HCEC 1CT (cell line): ENCODE data around the gene APBB1IP.

ENCODE experiments used
- DNase-seq: peaks from one replicate; pipeline ENCODE4 v3.0.0-alpha.2; 2017

Gene APBB1IP

GRCh38 chr10:26509307-26509706 lies 71.2 kb downstream of the APBB1IP start:
- DNase-seq = no peak

DNA sequence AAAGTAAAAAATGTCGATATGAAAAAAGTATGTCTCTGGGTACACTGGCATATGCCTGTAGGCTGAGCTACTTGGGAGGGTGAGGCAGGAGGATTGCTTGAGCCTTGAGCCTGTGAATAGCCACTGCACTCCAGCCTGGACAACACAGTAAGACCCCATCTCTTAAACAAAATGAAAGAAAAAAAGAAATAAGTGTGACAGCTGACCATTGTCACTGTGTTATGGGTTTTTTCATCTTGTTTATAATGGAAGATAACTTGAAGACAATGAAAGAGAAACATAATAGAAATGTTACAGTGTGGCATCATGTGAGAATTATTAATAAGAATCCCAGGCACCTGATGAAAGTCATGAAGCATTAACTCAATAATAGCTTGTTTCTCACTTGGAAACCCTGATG lies 75.0 kb downstream of the APBB1IP start:
- DNase-seq = no peak

GRCh38 chr10:26516540-26517101 lies 78.5 kb downstream of the APBB1IP start:
- no peak for DNase-seq

DNA sequence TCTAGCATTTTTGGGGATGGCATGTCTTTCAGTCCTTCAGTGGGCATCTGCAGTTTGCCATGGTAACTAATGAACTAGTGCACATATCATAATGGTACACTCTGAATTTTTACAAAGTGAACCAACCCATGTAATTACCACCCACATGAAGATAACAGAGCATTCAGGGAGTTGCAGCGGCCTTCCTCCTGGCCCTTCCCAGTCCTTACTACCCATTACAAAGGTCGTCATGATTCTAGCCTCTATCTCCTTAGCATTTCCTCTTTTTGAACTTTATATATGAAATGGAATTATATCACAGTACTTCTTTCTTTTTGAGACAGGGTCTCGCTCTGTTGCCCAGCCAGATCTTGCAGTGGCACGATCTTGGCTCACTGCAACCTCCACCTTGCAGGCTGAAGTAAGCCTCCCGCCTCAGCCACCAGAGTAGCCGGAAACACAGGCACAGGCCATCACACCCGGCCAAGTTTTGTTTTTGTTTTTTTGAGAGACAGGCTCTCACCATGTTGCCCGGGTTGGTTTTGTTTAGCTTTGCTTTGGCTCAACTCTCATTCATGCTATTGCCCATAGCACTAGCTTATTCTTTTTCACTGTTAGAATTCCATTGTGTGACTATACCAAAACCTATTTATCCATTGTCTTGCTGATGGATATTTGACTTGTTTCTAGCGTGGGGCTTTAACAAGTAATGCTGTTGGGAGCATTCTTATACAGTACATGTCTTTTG lies 79.2 kb downstream of the APBB1IP start:
- no peak for DNase-seq

DNA sequence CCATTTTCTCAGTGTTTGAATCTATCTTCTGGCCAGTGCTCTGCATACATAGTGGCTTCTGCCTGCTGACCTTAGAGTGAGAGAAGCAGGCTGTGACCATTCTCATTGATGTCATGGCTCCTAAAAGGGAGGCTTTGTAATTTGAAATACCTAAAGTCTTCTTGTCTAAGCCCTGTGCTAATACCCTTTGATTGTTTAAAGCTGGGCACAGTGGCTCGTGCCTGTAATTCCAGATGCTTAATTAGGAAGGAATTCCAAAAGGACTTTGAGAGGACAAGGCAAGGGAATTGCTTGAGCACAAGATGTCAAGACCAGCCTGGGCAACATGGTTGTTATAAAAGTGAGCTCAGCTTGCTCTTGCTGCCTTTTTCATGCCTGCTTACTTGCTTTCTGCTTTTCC lies 81.7 kb downstream of the APBB1IP start:
- DNase-seq = no peak

- no peak for DNase-seq
Observed at GRCh38 chr10:26520575-26520974, 82.4 kb downstream of the APBB1IP start.

DNA sequence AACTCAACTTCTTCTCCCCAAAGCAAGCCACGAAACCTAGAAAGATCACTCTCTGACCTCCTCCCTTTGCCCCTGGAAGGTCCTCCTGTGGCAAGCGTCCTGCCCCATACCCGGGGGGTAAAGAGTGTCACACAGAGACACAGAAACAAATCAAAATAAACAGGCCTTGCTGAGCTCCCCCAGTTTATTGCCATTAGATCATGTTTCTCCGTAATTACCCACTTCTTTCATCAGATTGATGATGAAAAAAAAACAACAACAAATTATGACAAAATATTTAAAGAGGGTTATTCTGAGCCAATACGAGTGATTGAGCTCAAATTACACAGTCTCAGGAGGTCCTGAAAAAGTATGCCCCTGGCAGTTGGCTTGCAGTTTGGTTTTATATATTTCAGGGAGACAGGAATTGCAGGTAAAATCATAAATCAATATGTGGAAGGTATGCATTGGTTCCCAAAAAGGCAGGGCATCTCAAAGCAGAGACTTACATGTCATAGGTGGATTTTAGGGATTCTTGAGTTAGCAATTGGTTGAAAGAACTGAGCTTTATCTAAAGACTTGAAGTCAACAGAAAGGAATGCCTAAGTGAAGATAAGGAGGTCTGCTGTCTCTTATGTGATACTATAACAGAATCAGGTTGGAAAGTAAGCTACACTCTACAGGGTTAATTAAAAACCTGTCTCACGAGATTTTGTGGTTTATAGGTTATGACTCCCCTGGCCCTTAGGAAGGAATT lies 86.2 kb downstream of the APBB1IP start:
- no peak for DNase-seq

GRCh38 chr10:26525586-26525985 lies 87.4 kb downstream of the APBB1IP start:
- DNase-seq = no peak

GRCh38 chr10:26527018-26527417 lies 88.9 kb downstream of the APBB1IP start:
- no peak for DNase-seq

DNA sequence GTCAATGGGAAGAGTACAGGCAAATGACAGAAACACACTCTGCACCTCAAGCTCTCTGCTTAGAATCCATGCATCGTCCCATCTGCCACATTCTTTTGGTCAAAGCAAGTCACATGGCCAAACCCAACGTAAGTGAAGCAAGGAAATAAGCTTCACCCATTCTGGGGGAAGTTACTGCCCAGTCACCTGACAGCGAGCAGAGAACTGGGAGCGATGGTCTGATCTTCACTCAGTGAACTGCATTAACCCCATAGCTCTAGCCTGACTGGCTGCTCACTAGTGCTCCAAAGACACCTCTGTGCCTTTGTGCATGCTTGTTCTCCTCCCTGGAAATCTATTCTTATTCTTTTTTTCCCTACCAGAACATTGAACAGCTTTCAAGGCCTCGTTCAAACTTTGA lies 89.9 kb downstream of the APBB1IP start:
- DNase-seq = no peak

- no peak for DNase-seq
Observed at GRCh38 chr10:26528715-26529393, 90.7 kb downstream of the APBB1IP start.

DNA sequence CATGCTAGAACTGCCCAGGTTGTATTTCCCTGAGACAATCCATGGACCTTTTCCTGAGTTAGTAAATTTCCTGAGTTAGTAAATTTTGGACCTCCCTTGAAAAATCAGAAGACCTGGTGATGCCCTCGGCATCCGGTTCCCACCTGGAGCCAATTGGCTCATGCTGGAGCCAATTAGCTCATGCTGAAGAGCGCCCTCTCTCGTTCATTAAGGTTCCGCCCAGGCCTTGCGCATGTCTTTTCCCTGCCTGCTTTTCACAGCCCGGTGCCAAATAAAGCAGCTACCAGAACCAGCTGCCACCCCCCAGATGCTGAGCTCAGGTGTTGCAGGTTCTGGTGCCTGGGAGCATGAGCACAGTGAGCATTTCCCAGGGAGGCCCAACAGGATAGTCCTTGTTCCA lies 96.2 kb downstream of the APBB1IP start:
- DNase-seq = no peak

DNA sequence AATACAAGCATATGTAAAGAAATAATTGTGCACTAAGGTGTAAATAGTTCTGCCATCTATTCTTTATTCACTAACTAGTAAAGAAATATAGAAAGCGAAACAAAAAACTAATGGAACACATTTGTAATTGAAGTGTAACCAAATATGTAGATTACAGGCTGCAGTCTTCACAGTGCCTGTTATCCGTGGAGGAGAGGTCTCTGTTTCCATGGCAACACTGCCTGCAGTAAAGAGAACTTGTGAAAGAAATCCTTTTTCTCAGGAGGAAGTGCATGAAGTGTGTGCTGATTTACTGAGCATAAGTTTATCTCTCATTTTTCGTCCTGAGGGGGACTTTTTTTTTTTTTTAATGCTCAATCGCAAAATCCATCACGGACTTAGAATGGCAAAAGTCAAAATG lies 102.5 kb downstream of the APBB1IP start:
- no peak for DNase-seq

GRCh38 chr10:26543567-26544306 lies 105.6 kb downstream of the APBB1IP start:
- no peak for DNase-seq

DNA sequence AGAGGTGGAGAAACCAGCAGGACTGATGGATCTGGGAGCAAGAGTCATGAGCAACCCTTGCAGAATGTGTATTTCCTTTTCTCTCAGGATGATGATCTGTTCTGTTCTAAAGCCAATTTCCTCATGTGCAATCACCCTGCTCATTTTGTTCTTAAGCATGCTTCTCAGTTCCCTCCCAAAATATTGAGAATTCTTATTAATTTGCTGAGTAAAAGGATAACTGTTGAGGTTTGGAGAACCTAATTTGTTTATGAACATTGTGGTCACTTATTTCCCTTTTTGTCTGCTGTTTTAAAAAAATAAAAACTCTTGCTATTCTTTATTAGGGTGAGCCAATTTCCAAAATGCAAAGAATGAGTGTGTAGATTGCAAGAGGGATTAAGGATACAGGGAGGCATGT lies 106.8 kb downstream of the APBB1IP start:
- no peak for DNase-seq

- DNase-seq = no peak
Observed at GRCh38 chr10:26550774-26551526, 112.8 kb downstream of the APBB1IP start.

DNA sequence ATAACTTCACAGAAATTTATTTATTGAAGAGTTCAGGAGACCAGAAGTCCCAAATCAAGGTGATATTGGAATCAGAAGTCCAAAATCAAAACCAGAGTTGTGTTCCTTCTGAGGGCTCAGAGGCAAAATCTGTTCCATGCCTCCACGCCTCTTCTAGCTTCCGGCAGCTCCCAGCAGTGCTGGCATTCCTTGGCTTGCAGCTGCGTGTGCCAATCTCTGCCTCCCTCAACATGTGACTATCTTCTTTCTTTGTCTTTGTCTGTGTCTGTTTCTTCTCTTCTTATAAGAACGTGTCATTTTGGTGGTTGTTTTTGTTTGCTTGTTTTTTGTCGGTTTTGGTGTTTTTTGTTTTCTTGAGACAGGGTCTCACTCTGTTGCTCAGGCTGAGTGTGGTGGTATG lies 116.1 kb downstream of the APBB1IP start:
- no peak for DNase-seq

DNA sequence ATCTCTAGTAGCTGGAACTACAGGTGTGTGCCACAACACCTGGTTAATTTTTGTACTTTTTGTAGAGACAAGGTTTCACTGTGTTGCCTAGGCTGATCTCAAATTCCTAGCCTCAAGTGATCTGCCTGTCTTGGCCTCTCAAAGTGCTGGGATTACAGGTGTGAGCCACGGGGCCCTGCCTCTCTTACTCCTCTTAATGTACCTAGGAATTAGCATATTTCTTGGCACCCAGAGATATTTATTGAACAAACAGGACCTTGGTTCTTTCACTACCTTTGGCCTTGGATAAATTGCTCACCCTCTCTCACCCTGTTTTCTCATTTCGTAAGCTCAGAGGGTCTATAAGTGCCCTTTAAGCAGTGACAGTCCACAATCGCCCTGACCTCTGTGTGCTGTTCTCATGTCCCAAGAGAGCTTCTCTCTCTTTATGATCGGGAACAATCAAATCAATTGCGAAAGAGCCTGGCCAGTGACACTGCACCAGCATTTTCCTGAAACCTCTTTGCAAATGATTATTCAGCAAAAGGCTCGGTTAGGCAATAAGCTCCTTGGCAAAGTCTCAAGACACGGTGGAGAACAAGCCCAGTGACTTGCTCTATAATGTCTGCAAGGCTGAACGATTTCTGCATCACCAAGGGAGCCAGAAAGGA lies 117.7 kb downstream of the APBB1IP start:
- no peak for DNase-seq

DNA sequence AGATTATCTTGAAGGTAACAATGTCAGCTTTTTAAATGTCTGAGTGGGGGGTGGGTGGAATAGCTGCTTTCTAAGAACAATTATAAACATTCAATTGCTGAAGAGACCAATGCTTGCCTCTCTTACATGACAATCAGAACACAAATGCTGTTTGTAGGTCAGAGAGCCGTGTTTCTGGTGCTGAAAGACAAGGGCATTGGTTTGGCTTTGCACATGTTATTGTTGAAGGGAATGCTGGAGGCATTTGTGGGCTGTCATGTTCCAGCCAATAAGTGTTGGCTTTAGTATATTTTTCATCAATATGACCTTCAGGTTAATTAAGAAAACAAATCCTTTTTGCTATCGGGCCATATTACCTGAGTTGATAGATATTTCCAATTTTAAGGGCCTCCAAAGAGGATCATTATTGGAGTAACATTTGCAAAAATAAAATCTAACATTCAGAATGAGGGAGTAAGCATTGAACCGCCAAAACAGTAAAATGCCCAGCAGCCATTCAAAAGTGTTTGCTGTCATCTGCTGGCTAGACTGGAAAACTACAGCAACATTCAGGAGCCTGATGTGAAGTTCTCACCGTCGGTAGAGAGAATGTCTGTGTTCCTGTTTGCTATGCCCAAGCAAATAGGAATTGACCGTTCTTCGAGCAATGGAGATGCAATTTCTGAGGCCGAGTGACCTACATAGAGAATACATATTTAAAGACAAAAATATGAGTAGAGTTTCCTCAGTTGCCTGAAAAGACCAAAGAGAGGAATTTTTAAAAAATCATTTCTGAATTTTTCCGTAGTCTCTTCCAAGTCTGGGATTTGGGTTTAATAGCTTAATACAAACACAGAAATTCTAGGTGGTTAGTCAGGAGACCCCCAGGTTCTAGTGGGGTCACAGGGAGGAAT lies 118.9 kb downstream of the APBB1IP start:
- DNase-seq = peak; percentile 3

DNA sequence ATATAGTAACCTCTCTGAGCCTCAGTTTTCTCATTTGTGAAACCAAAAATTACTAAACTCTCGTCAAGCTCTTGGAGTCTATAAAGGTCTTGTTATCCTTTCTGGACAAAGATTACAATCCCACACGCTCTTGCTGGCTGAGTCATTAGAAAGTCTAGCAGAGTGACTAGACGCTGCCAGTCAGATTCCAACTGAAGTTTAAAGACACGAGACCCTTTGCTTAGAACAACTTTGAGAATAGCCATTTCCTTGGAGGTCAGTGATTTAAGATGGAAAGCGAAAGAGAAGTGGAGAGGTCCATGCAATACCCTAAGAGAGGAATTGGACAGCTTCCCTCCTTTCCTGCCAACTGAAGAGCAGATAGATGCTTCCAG lies 119.5 kb downstream of the APBB1IP start:
- DNase-seq = no peak
